ENCODE data around the gene LY9. TPM values are rescaled to one million over a fixed set of nuclear protein-coding genes. Genes with fewer than 3 reads are reported as not detected.
"Not testable (repeated sequence)": the region's sequence is repeated elsewhere in the genome, so short reads cannot be mapped to it uniquely, and the experiment has no call there.

LY9 gene
- total and polyA plus RNA-seq, 2 donors from 2014 or later: 0.41 to 3.5 TPM

DNA sequence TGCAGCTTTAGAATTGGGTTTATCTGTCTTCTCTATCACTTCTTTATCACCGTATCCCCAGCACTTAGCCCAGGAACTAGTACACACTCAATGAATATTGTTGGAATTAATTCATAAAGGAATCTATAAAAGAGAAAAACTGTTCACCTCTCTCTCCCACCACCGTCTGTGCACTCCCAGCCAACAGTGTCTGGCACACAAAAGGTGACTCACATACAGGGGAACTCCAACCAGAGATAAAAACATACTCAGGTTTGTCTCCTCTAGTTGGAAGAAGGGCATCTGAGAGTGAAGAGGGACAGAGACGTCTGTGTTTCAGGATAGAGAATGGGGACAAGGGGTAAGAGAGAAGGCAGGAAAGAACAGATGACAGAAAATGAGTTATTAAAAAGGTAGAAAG lies 79.0 kb downstream of the LY9 start:
- no peak overlapping the region for H3K9ac ChIP-seq (ENCODE audit: low read length in 3 of 3)
- H3K4me1 ChIP-seq (ENCODE audit: control insufficient read depth in 2 of 3, insufficient read depth in 2 of 3, low read depth in 1 of 3, low read length in 3 of 3): no peaks in the 10 kb centered on the region
- no peak overlapping the region for H3K27ac ChIP-seq (ENCODE audit: low read depth in 2 of 2, low read length in 2 of 2)
- H3K4me3 ChIP-seq (ENCODE audit: low read length in 3 of 3): no peak overlapping the region
- FAIRE-seq: no peak
- DNase-seq: no peak
- TF ChIP-seq, protein P1, sequence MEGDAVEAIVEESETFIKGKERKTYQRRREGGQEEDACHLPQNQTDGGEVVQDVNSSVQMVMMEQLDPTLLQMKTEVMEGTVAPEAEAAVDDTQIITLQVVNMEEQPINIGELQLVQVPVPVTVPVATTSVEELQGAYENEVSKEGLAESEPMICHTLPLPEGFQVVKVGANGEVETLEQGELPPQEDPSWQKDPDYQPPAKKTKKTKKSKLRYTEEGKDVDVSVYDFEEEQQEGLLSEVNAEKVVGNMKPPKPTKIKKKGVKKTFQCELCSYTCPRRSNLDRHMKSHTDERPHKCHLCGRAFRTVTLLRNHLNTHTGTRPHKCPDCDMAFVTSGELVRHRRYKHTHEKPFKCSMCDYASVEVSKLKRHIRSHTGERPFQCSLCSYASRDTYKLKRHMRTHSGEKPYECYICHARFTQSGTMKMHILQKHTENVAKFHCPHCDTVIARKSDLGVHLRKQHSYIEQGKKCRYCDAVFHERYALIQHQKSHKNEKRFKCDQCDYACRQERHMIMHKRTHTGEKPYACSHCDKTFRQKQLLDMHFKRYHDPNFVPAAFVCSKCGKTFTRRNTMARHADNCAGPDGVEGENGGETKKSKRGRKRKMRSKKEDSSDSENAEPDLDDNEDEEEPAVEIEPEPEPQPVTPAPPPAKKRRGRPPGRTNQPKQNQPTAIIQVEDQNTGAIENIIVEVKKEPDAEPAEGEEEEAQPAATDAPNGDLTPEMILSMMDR (IDR thresholded peaks at IDR 0.05; ENCODE audit: borderline replicate concordance, extremely low read depth, insufficient read depth): no peak
- intact Hi-C loops (cut with DNase I): no loop called here
- H3K9me3 ChIP-seq (ENCODE audit: control insufficient read depth in 2 of 3, insufficient read depth in 1 of 3, low read length in 3 of 3): no peaks in the 10 kb centered on the region
- no peaks in the 10 kb centered on the region for H3K36me3 ChIP-seq (ENCODE audit: control insufficient read depth in 2 of 3, insufficient read depth in 3 of 3, low read length in 3 of 3)
- no peaks in the 10 kb centered on the region for H3K27me3 ChIP-seq (ENCODE audit: control insufficient read depth, insufficient read depth, low read length)

DNA sequence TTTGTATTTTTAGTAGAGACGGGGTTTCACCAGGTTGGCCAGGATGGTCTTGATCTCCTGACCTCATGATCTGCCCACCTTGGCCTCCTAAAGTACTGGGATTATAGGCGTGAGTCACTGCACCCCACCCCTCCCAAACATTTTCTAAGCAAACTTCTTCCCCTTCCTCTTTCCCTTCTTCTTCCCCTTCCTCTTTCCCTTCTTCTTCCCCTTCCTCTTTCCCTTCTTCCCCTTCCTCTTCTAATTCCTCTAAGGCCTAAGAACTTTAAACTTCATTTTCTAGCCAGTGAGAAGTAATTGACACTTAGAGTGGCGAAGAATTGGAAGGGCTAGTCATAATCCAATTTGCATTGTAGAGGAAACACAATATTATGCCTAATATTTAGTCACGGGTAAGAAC lies 79.6 kb downstream of the LY9 start:
- H3K9me3 ChIP-seq (ENCODE audit: control insufficient read depth in 2 of 3, insufficient read depth in 1 of 3, low read length in 3 of 3); H3K27me3 ChIP-seq (ENCODE audit: control insufficient read depth, insufficient read depth, low read length); FAIRE-seq; H3K27ac ChIP-seq (ENCODE audit: low read depth in 2 of 2, low read length in 2 of 2); H3K4me1 ChIP-seq (ENCODE audit: control insufficient read depth in 2 of 3, insufficient read depth in 2 of 3, low read depth in 1 of 3, low read length in 3 of 3); H3K36me3 ChIP-seq (ENCODE audit: control insufficient read depth in 2 of 3, insufficient read depth in 3 of 3, low read length in 3 of 3); DNase-seq; H3K9ac ChIP-seq (ENCODE audit: low read length in 3 of 3); intact Hi-C loops (cut with DNase I); H3K4me3 ChIP-seq (ENCODE audit: low read length in 3 of 3): not testable (repeated sequence)

DNA sequence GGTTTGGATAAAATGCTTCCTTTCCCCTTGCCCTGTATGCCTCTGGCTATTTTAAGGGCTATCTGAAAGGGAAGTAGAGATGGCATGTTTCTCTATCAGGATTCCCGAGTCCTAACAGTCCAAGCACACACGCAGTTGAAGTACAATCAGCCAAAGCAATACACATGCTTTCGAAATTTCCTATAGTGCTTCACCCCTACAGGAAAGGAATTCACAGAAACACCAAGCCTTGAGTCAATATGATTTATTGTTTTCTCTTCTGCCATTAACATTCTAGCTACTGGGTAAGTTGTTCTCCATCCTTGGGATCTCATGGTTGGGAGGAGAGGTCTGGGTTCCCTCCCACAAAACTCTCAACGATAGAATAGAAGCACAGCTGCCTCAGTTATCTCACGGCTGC lies 80.3 kb downstream of the LY9 start:
- Histone ChIP-seq H3K36me3 (ENCODE audit: control insufficient read depth in 2 of 3, insufficient read depth in 3 of 3, low read length in 3 of 3) (no peaks in the 10 kb centered on the region), H3K9ac (ENCODE audit: low read length in 3 of 3) (no peak overlapping the region), H3K4me1 (ENCODE audit: control insufficient read depth in 2 of 3, insufficient read depth in 2 of 3, low read depth in 1 of 3, low read length in 3 of 3) (no peaks in the 10 kb centered on the region), H3K27ac (ENCODE audit: low read depth in 2 of 2, low read length in 2 of 2) (no peak overlapping the region), H3K4me3 (ENCODE audit: low read length in 3 of 3) (no peak overlapping the region), H3K9me3 (ENCODE audit: control insufficient read depth in 2 of 3, insufficient read depth in 1 of 3, low read length in 3 of 3) (no peaks in the 10 kb centered on the region), H3K27me3 (ENCODE audit: control insufficient read depth, insufficient read depth, low read length) (no peaks in the 10 kb centered on the region)
- FAIRE-seq (no peak), DNase-seq (no peak)
- TF ChIP-seq, protein P1 (IDR thresholded peaks at IDR 0.05; ENCODE audit: borderline replicate concordance, extremely low read depth, insufficient read depth): no peak
- intact Hi-C loops (cut with DNase I): no loop called here

DNA sequence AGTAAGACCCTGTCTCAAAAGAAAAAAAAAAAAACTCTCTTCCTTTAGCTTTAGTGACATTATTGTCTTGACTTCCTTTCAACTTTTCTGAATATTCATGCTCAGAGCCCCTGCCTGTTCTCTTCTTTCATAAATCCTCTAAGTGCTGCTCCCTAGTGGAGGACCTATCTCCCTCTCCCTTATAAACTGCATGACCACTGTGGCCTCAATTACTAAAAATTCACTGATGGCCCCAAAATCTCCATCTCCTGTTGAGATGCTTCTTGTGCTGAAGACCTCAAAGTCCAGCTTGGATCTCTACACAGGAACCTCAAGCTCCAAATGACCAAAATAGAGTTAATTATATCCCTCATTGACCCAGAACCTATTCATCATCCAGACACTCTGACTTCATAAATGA lies 81.2 kb downstream of the LY9 start:
- intact Hi-C loops (cut with DNase I): no loop called here
- Histone ChIP-seq H3K9ac (ENCODE audit: low read length in 3 of 3) (no peak overlapping the region), H3K27ac (ENCODE audit: low read depth in 2 of 2, low read length in 2 of 2) (no peak overlapping the region), H3K4me1 (ENCODE audit: control insufficient read depth in 2 of 3, insufficient read depth in 2 of 3, low read depth in 1 of 3, low read length in 3 of 3) (no peaks in the 10 kb centered on the region), H3K9me3 (ENCODE audit: control insufficient read depth in 2 of 3, insufficient read depth in 1 of 3, low read length in 3 of 3) (no peaks in the 10 kb centered on the region), H3K27me3 (ENCODE audit: control insufficient read depth, insufficient read depth, low read length) (no peaks in the 10 kb centered on the region), H3K36me3 (ENCODE audit: control insufficient read depth in 2 of 3, insufficient read depth in 3 of 3, low read length in 3 of 3) (no peaks in the 10 kb centered on the region), H3K4me3 (ENCODE audit: low read length in 3 of 3) (no peak overlapping the region)
- TF ChIP-seq, protein P1 (IDR thresholded peaks at IDR 0.05; ENCODE audit: borderline replicate concordance, extremely low read depth, insufficient read depth): no peak
- no peak for FAIRE-seq
- no peak for DNase-seq

Other genes starting within 250 kb of the LY9 start
- 17.5 TPM for gene CD84, start 216.7 kb upstream of the LY9 start, total RNA-seq
- 0.30 TPM for gene CD84, start 216.7 kb upstream of the LY9 start, polyA plus RNA-seq (ENCODE audit: insufficient read depth, low read depth, low replicate concordance)
- 3.3 TPM for gene SLAMF1, start 149.1 kb upstream of the LY9 start, total RNA-seq
- gene SLAMF1, start 149.1 kb upstream of the LY9 start, polyA plus RNA-seq (ENCODE audit: insufficient read depth, low read depth, low replicate concordance): 0.13 TPM
- 20.5 TPM for gene CD48, start 84.4 kb upstream of the LY9 start, total RNA-seq
- 3.2 TPM for gene CD48, start 84.4 kb upstream of the LY9 start, polyA plus RNA-seq (ENCODE audit: insufficient read depth, low read depth, low replicate concordance)
- 13.9 TPM for gene SLAMF7, start 56.9 kb upstream of the LY9 start, total RNA-seq
- 0.65 TPM for gene SLAMF7, start 56.9 kb upstream of the LY9 start, polyA plus RNA-seq (ENCODE audit: insufficient read depth, low read depth, low replicate concordance)
- 1.8 TPM for gene CD244, start 66.7 kb downstream of the LY9 start, total RNA-seq
- gene CD244, start 66.7 kb downstream of the LY9 start, polyA plus RNA-seq (ENCODE audit: insufficient read depth, low read depth, low replicate concordance): 0.15 TPM
- gene ITLN1, start 89.0 kb downstream of the LY9 start, total RNA-seq: not detected
- gene ITLN1, start 89.0 kb downstream of the LY9 start, polyA plus RNA-seq (ENCODE audit: insufficient read depth, low read depth, low replicate concordance): 15.4 TPM
- gene ITLN2, start 158.6 kb downstream of the LY9 start, total RNA-seq: not detected
- 0.88 TPM for gene ITLN2, start 158.6 kb downstream of the LY9 start, polyA plus RNA-seq (ENCODE audit: insufficient read depth, low read depth, low replicate concordance)
- gene F11R, start 225.0 kb downstream of the LY9 start, total RNA-seq: 117 TPM
- gene F11R, start 225.0 kb downstream of the LY9 start, polyA plus RNA-seq (ENCODE audit: insufficient read depth, low read depth, low replicate concordance): 36.9 TPM
- gene TSTD1, start 242.8 kb downstream of the LY9 start, total RNA-seq: 74.5 TPM
- 200 TPM for gene TSTD1, start 242.8 kb downstream of the LY9 start, polyA plus RNA-seq (ENCODE audit: insufficient read depth, low read depth, low replicate concordance)
- gene USF1, start 249.8 kb downstream of the LY9 start, total RNA-seq: 56.1 TPM
- 48.7 TPM for gene USF1, start 249.8 kb downstream of the LY9 start, polyA plus RNA-seq (ENCODE audit: insufficient read depth, low read depth, low replicate concordance)